Testis (tissue), 5 donors: ENCODE data around the gene CCT6A. TPM values are rescaled to one million over a fixed set of nuclear protein-coding genes. Genes with fewer than 3 reads are reported as not detected.

Source experiments
- DNase-seq: peaks from one replicate; pipeline ENCODE4 v3.0.0-alpha.2; 2019
- H3K27ac ChIP-seq, 2 donors: fragments of 200-600 bp; sonication (generic); one replicate each; pipeline ENCODE4 v1.5.1; 2019
- H3K27me3 ChIP-seq: fragments of 200-600 bp; sonication (generic); one replicate; pipeline ENCODE4 v1.5.1; 2019
- H3K36me3 ChIP-seq: fragments of 200-600 bp; sonication (generic); one replicate; pipeline ENCODE4 v1.5.1; 2017; ENCODE audit warnings: low read depth; ENCODE audit errors: missing control alignments
- H3K4me1 ChIP-seq: fragments of 200-600 bp; sonication (generic); one replicate; pipeline ENCODE4 v1.5.1; 2019
- H3K4me3 ChIP-seq, 2 donors: fragments of 200-600 bp; sonication (generic); one replicate each; pipeline ENCODE4 v1.5.1; 2017 to 2019
- H3K9me3 ChIP-seq: fragments of 200-600 bp; sonication (generic); one replicate; pipeline ENCODE4 v1.5.1; 2017
- CTCF ChIP-seq, 3 experiments: fragments of 450-650 bp in 2 of 3; fragments of 200-600 bp in 1 of 3; sonication (generic) in 1 of 3; IDR thresholded peaks; one replicate each; pipeline ENCODE4 v1.5.1; 2016 to 2019; ENCODE audit warnings: antibody characterized with exemption in 3 of 3, mild to moderate bottlenecking in 2 of 3, moderate library complexity in 1 of 3
- POLR2A ChIP-seq: fragments of 450-650 bp; IDR thresholded peaks from one replicate; pipeline ENCODE4 v1.6.1; 2017; ENCODE audit warnings: antibody characterized with exemption, mild to moderate bottlenecking, moderate library complexity
- WGBS, 2 donors: methylation state at CpG; one replicate each; pipeline ENCODE4 v1.1.5; 2018; 5-methylcytosine and 5-hydroxymethylcytosine counted together
- intact Hi-C: fragments of 100-400 bp; cut with DNase I; formaldehyde crosslinking; loops from one replicate; pipeline ENCODE4 v1.15.1; 2023; ENCODE audit warnings: low total_unique reads
- long read RNA-seq, 2 donors: transcript quantifications; one replicate each; lab custom pipeline, GENCODE V29; 2026
- polyA plus RNA-seq: library from polyadenylated mRNA; stranded (reverse); fragments of 350-450 nt; fragmentation: Illumina TruSeq; extraction: RNeasy Lipid Tissue Mini Kit (QIAGEN cat#74804); gene quantifications from one replicate; pipeline ENCODE4 v1.2.3, GENCODE V29; 2014; ENCODE audit warnings: low read depth, low replicate concordance; ENCODE audit not compliant: insufficient read depth
- total RNA-seq, 2 donors: library from RNA; depleted of rRNA; stranded (reverse); fragments of >200 nt; gene quantifications; one replicate each; pipeline ENCODE4 v1.2.3, GENCODE V29; 2016

The CCT6A gene
- 10 to 100 TPM; 90.4 to 96.4 TPM for total RNA-seq
- polyA plus RNA-seq, result 103 TPM
- long read RNA-seq, donor 1, transcript CCT6A-201 (14 exons, 2,719 nt), result major isoform, 66 of 170 reads
- long read RNA-seq, donor 1, transcript CCT6A-204 (2 exons, 745 nt), result minor isoform, 5 of 170 reads
- long read RNA-seq, donor 1, partial matches to known transcripts, result 96 of 170 reads
- long read RNA-seq, donor 1, other reads (novel, unspliced or antisense), result 0 of 170 reads
- long read RNA-seq, donor 2, transcript CCT6A-201 (14 exons, 2,719 nt), result major isoform, 41 of 111 reads
- long read RNA-seq, donor 2, partial matches to known transcripts, result 64 of 111 reads
- long read RNA-seq, donor 2, other reads (novel, unspliced or antisense), result 0 of 111 reads

GRCh38 chr7:56051339-56052191 lies at the start of gene CCT6A, which contains the start of gene PSPH:
Gene CCT6A (plus strand): TSS chr7:56051765. CDS start chr7:56051849, 84 bp downstream.
Gene PSPH (minus strand): TSS chr7:56051444. CDS start chr7:56021212, 30,232 bp downstream.
- intact Hi-C loops, result no loop called here
- DNase-seq, result peak; percentile 99
- peak within 1 kb of the TSS; percentile 88 to 91 for H3K27ac ChIP-seq
- TF ChIP-seq CTCF (IDR thresholded peaks at IDR 0.05) (no peak), POLR2A (peak; percentile 15)
- WGBS, 2 donors, result 0% methylated on average over 2 to 45 of the region's 97 CpGs
- H3K27me3 ChIP-seq, result no peaks in the 10 kb centered on the region
- H3K9me3 ChIP-seq, result no peaks in the 10 kb centered on the region
- H3K36me3 ChIP-seq, result no peaks in the 10 kb centered on the region
- peaks cover 28% of the 10 kb centered on the region for H3K4me1 ChIP-seq
- H3K4me3 ChIP-seq, result peak within 1 kb of the TSS; percentile 78 to 95

GRCh38 chr7:56003749-56004148 lies 47.8 kb upstream of the CCT6A start:
- Histone ChIP-seq H3K27me3 (no peaks in the 10 kb centered on the region), H3K4me3 (no peak overlapping the region), H3K4me1 (peaks cover 4% of the 10 kb centered on the region), H3K36me3 (no peaks in the 10 kb centered on the region), H3K9me3 (no peaks in the 10 kb centered on the region), H3K27ac (no peak overlapping the region)
- no peak for TF ChIP-seq POLR2A
- no peak for TF ChIP-seq CTCF (IDR thresholded peaks at IDR 0.05)
- intact Hi-C loops, result loop anchor here (10.0 kb wide), 1 partner anchor 71 kb away; no protein-coding TSS in a partner anchor
- WGBS, 2 donors, result 83 to 92% methylated on average over 4 of the region's 4 CpGs
- DNase-seq, result no peak

GRCh38 chr7:56007167-56007652 lies 44.4 kb upstream of the CCT6A start:
- no peak for DNase-seq
- H3K4me1 ChIP-seq, result peaks cover 13% of the 10 kb centered on the region
- intact Hi-C loops, result loop anchor here (10.0 kb wide), 1 partner anchor 68 kb away; no protein-coding TSS in a partner anchor
- H3K36me3 ChIP-seq, result no peaks in the 10 kb centered on the region
- H3K27ac ChIP-seq, result peak overlapping the region in 1 of 2 donors; percentile 64
- no peak for TF ChIP-seq CTCF (IDR thresholded peaks at IDR 0.05)
- TF ChIP-seq POLR2A, result no peak
- H3K27me3 ChIP-seq, result no peaks in the 10 kb centered on the region
- no peaks in the 10 kb centered on the region for H3K9me3 ChIP-seq
- WGBS, 2 donors, result 79 to 84% methylated on average over 4 of the region's 4 CpGs
- H3K4me3 ChIP-seq, result no peak overlapping the region

- Histone ChIP-seq H3K36me3 (no peaks in the 10 kb centered on the region), H3K4me1 (peaks cover 13% of the 10 kb centered on the region), H3K27me3 (no peaks in the 10 kb centered on the region), H3K4me3 (no peak overlapping the region), H3K27ac (peak overlapping the region in 1 of 2 donors; percentile 64), H3K9me3 (no peaks in the 10 kb centered on the region)
- peak; percentile 40 for DNase-seq
- WGBS, 2 donors, result 76 to 77% methylated on average over 9 of the region's 9 CpGs
- no peak for TF ChIP-seq POLR2A
- TF ChIP-seq CTCF (IDR thresholded peaks at IDR 0.05), result no peak
- intact Hi-C loops, result loop anchor here (10.0 kb wide), 1 partner anchor 67 kb away; no protein-coding TSS in a partner anchor
Observed at GRCh38 chr7:56007891-56008290, 43.7 kb upstream of the CCT6A start.
